Renal cortex interstitium (tissue), 11 donors: ENCODE measurements around the gene NFU1. TPM values are rescaled to one million over a fixed set of nuclear protein-coding genes. Genes with fewer than 3 reads are reported as not detected.
"Not testable (repeated sequence)": the region's sequence is repeated elsewhere in the genome, so short reads cannot be mapped to it uniquely, and the experiment has no call there.

Source experiments
- DNase-seq, 11 donors: peaks; one replicate each; pipeline ENCODE4 v3.0.0-alpha.2; 2013; ENCODE audit warnings: low read depth in 9 of 11, low spot score in 4 of 11; ENCODE audit errors: extremely low read depth in 1 of 11
- polyA plus RNA-seq, 3 donors: library from polyadenylated mRNA; unstranded; fragments of 120-200 nt; gene quantifications; one replicate each; pipeline ENCODE4 v1.2.1, GENCODE V29; 2013; ENCODE audit not compliant: insufficient read length in 3 of 3

Gene NFU1
- polyA plus RNA-seq, 3 donors: 59.6 to 71.4 (median 60.2) TPM

DNA sequence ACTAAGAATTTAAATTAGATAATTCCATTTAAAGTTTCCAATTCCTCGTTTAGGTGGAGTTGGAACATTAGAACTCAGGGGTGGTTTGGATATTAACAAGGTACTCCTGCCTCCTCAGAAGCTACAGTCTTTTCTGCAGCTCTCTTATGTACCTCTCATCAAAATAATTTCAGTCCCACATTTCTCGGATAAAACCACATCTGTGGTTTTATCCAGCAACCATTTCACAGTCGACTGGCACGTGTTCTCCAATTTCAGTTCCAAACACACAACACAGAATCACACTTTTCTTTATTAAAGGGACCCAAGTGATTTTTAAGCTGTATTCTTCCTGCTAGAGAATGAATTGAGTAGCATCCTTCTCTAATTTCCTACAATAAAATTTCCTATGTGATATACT is 22.7 kb upstream of the NFU1 start:
- no peak for DNase-seq

DNA sequence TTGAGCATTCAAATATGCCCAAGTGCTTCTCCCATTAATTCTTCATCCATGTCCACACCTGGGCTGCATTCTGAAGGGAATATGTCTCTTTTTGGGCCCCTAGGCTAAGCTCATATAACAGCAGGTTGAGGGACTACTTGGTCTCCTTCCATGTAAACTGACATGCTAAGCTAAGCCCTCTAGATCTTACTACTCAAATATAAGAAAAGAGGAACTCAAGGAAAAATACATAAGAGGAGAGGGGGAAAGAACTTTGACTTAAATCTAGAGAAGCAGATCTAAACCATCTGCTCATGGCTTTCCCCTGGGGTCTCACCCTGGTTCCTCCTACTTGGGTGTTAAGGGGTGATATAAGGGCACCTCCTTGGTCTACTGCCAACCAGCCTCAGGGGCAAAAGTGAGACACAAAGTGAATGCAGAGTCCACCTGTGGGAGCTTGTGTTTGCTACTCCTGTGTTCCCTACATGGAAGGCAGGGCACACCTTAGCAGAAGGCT is 19.8 kb upstream of the NFU1 start:
- no peak for DNase-seq

DNA sequence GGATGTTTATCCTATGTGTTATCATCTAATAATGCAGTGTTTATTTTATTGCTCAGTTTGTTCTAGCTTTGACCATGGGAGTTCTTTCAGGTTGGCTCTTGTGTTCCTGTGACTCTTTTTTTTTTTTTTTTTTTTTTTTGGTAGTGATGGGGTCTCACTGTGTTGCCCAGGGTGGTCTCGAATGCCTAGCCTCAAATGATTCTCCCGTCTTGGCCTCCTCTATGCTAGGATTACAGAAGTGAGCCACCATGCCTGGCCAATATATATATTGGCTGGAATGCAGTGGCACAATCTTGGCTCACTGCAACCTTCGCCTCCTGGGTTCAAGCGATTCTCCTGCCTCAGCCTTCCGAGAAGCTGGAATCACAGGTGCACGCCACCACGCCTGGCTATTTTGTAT is 18.9 kb upstream of the NFU1 start:
- no peak for DNase-seq

DNA sequence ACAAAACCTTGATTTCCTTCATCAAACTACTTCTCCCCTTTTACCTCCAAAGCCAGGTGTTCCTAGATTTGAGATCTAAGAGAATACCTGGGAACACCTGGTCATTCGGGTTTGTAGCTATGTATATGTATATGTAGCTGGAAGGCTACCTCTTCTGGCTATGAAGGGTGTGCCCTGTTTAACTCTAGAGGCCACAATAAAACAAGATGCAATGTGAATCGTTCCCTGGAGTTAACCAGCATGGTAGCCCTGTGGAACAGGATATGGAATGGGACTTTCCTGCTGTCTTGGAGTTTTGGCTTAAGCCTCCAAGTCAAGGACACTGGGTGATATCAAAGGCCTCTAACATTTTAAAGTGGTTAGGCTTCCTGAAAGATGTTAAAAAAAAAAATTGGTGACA is 17.7 kb upstream of the NFU1 start:
- no peak for DNase-seq

DNA sequence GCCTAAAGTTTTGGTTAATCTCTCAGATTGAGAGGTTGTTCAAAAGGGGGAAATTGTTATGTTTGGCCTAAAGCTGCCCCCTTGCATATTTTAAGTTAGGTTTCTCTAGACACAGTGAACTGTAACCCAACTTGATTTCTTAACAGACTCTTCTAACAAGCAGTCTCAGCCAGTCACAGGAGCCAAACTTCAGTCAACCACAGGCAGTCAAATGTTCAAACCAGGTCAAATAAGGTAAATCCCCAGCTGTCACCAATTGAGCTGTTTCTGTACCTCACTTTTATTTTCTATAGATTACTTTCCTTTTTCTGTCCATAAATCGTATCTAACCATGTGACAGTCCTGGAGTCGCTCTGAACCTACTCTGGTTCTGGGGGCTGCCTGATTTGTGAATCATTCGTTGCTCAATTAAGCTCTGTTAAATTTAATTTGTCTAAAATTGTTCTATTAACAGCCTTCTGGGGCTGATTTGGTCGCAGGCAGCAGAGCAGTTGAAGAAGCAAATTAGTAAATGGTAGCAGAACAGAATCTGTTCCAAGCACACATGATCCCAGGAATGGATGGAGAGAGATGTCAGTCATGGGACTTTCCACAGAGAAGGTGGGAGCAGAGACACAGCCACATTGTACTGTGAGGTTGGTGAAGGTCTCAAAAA is 16.4 kb upstream of the NFU1 start:
- DNase-seq: no peak

DNA sequence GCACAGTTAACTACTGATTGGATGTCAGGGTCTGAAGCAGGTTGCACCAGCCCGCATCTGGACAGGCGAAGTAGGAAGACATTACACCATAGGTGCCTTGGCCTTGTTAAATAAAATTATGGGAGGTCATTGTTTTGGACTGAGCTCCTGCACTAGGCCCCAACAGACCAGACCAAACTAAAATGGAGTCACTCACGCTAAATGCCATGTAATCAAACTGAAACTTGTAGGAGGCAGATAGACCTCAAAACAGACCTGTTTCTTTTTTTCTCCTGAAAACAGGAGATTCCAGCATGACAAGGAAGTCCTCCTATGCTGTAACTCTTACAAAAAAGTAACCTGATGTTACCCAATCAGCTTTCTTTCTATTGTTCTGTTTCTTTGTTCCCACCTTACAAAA is 15.5 kb upstream of the NFU1 start:
- no peak for DNase-seq

DNA sequence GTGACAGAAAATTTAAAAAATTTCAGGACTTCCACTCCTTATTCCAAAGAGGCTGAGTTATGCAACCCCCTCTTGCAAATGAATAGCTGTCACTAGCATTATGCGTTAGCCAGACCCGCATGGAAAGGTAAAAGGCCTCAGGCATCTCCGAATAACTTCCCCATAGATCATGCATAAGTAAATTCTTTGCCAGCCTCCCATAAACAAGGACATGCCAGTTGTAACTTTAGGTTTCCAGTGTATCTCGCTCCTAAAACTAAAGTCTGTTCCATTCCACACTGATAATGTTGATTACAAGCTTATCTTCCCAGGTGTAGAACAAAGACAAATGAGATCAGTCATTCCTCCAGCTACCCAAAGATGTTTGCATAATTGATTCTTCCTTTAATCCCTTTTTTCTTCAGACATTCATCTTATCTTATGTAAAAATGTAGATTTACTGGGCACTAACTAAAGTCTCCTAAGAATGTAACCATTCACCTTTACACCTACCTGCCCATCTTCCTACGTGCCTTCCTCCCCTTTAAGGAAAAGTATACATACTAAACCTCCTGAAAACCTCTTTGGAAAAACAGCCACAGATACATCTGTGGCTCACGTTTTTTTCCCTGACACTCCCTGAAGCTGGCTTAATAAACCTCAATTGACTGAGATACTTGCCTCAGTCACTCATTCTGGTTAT is 13.6 kb upstream of the NFU1 start:
- no peak for DNase-seq

DNA sequence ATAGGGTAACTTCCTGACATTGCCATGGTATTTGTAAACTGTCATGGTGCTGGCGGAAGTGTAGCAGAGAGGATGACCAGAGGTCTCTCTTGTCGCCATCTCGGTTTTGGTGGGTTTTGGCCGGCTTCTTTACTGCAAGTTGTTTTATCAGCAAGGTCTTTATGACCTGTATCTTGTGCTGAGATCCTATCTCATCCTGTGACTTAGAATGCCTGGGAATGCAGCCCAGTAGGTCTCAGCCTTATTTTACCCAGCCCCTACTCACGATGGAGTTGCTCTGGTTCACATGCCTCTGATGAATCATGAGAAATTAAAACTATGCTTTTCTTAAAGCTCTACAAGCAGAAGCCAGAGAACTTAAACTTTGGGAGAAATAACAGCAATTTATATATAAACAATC is 12.7 kb upstream of the NFU1 start:
- DNase-seq: no peak

DNA sequence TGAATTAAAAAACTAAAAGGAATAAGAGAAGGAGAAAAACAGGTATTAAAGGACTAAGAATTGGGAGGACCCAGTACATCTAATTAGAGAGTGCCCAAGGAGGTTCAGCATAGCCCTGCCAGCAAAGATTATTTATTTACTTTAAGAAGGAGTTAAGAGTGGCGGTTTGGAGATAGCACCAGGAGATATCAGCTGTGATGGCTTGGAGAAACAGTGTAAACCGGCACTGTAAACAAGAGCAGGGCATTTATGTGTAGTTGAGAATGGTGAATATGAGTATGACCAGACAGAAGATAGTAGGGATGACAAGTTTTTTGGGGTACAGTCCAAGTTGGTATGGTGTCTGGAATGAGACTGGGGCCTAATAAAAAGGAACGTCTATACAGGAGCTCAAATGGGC is 6.4 kb upstream of the NFU1 start:
- not testable (repeated sequence) for DNase-seq

DNA sequence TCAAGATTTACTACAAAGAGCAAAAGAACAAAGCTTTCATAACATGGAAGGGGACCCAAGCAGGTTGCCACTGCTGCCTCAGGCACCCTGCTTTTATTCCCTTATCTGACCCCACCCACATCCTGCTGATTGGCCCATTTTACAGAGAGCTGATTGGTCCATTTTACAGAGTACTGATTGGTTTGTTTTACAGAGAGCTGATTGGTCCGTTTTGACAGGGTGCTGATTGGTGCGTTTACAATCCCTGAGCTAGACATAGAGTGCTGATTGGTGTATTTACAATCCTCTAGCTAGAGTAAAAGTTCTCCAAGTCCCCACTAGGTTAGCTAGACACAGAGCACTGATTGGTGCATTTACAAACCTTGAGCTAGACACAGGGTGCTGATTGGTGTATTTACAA is 2.3 kb upstream of the NFU1 start:
- not testable (repeated sequence) for DNase-seq

DNA sequence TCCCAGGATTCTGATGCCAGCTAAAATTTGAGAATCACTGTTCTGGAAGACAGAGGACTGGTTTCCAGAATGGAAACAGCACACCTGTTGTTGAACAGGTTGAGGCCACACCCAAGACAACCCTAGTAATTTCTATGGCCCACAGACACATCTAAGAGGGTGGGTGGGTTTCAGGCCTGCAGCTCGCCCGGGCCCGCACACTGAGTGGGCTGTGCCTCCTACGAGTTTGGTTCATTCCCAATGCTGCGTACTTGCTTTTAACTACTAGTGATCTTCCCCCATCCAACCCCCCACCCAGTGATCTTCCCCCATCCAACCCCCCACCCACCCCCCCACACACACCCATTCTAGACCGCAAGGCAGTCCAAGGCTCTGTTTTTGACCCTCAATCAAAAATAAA is 1.3 kb upstream of the NFU1 start:
- DNase-seq: no peak

DNA sequence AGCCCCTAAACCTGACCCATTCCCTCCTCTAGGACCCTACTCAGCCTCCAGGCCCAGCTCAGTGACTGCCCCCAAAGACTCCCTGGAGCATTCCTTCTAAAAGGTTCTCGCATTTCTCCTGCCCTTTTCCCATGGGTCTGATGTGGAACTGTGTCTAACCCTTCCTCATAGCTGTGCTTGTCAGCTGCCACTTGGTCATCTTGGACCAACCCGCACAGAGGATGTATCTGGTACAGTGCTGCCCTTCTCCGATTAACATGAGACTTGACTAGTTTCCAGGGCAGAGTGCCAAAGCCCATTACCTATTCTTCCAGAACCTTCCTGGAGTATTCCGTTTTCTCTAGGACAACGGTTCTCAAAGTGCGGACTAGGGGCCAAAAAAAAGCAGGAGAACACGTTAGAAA is 518 bp upstream of the NFU1 start:
- DNase-seq: peak in 1 of 11 donors; percentile 28

DNA sequence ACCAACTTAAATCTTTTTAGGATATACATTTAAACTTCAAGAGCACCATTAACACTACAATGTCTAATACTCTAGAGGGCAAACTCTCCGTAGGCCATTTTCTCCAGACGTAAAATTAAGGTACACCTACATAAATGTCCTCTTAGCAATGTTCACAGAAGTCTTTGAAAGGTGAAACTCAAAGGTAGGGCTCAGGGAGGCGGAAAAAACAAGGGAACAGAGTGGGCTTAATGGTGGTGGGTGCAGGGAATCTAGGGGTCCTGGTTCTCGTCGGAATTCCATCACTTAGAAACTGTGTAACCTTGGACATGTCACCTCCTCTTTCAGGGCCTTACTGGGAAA is 668 bp downstream of the NFU1 start:
- DNase-seq: peak in 7 of 11 donors; percentile 13 to 62 (median 35)

DNA sequence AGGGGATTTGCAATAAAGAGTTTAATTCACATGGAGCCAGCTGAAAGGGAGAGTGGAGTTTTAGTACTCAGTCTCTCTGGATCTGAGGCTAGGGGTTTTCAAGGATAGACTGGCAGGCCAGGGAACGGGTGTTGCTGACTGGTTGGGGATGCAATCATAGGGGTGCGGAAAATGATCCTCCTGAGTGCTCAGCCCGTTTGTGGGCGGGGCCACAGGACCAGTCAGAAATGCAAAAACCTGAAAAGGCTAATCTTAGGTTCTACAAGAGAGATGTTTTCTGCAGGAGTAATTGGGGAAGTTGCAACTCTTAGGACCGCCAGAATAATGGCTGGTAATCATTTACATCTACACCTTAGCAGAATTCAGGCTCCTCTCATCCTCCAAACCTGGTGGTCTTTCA is 2.5 kb downstream of the NFU1 start:
- DNase-seq: no peak

DNA sequence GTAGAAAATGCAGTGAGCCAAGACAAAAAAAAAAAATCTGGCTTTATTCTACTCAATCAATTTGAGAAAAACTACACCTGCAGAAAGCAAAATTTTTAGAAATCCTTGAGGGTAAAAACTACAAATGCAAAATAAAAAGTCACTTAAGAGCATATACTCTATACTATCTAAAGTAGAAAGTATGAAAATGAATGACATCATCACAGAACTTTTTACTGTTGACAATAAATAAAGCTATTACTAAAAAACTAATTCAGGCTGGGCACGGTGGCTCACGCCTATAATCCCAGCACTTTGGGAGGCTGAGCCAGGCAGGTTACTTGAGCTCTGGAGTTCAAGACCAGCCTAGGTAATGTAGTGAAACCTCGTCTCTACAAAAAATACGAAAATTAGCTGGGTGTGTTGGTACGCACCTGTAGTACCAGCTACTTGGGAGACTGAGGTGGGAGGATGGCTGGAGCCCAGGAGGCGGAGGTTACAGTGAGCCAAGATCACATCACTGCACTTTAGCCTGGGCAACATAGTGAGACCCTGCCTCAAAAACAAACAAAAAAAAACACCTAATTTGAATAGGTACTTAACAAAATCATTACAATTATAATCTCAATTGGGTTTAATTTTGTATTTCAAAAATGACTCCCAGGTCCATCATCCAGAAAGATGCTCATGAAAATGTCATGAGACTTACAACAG is 7.6 kb downstream of the NFU1 start:
- DNase-seq: no peak

DNA sequence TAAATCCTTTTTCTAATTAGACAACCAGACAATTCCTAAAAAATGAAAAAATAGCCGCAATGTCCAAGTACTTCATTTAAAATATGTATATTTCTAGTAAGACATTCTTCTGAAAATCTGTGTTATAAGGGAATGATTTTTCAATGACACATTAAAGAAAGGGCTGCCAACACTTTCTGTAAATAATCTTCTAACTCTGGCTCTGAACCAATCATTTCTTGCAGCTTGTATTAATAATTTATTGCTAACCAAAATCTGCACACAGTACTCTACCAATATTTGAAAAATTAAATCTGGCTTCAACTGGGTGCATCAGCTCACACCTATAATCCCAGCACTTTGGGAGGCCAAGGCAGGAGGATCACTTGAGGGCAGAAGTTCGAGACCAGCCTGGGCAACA is 8.3 kb downstream of the NFU1 start:
- no peak for DNase-seq

DNA sequence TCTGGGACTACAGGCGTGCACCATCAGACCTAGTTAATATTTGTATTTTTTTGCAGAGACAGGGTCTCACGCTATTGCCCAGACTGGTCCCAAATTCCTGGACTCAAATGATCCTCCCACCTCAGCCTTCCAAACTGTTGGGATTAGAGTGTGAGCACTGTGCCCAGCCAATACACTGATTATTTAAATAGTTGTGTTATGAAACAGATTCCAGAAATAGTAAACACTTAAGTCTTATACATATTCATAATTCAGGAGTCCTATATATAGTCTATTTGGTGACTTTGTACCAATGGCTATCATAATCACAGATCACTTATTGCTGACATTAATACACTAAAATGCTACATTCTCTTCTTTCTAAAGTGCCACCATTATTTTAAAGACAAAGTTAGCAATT is 12.8 kb downstream of the NFU1 start:
- no peak for DNase-seq

DNA sequence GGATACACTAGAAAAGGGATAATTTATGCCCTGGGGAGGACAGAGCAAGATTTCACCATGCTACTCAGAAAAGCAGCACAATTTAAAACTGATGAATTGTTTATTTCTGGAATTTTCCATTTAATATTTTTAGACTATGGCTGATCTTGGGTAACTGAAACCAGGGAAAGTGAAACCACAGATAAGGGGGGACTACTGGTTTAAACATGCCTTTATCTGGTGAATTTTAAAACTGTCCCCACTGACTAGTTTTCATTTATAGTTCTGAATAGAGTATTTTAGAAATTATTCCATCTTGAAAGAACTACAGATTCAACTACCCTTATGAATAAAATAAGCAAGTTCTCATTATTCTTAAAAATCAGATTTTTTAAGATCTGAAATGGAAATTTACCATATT is 15.0 kb downstream of the NFU1 start:
- no peak for DNase-seq

DNA sequence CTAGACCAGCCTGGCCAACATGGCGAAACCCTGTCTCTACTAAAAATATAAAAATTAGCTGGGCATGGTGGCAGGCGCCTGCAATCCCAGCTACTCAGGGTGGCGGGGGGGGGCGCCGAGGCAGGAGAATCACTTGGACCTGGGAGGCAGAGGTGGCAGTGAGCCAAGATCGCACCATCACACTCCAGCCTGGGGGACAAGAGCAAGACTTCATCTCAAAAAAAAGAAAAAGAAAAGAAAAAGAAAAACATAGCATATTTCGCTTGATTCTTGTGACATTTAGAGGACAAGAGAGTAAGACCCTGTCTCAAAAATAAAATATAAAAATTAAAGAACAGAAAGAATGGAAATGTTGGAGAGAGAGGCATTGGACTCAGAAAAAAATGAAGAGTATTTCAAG is 18.1 kb downstream of the NFU1 start:
- DNase-seq: not testable (repeated sequence)

DNA sequence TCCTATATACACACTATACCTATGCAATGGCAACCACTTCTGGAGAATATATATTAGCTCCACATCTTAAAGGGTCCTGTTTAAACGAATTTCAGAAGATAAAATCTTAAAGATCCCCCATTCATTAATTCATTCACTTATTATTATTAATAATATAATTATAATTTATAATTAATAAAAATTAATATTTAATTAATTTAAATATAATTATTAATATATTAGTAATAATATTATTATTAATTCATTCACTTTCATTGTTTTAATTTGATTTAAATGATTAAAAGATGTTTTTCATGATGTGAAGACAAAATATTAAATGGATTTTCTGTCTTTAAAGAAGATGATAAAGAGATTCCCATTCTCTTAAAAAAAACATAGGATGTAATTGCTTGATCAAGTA is 21.1 kb downstream of the NFU1 start:
- DNase-seq: no peak

DNA sequence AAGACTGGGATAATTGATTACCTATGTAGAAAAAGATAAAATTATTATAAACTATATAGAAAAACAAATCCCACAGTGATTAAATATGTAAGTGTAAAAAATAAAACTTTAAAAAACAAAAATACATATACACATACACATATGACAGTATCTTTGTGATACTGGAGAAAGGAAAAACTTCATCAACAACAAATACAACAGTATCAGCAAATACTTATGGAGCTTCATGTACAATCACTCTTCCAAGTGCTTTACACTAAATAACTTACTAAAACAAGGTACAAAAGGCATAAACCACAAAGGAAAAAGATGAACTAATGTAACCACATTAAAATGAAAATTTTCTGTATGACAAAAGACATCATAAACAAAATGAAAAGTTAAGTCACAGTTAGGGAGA is 26.1 kb downstream of the NFU1 start:
- no peak for DNase-seq
